HG03378 (cell line): Measurements from ENCODE around the gene TAF5L.
"Not testable (repeated sequence)": the region's sequence is repeated elsewhere in the genome, so short reads cannot be mapped to it uniquely, and the experiment has no call there.

ENCODE experiments used
- ATAC-seq: cut with Tn5 transposase; IDR thresholded peaks from one replicate; pipeline ENCODE4 v1.9.1; 2021; ENCODE audit warnings: mild to moderate bottlenecking, moderate library complexity; ENCODE audit not compliant: unreplicated experiment

The TAF5L gene

DNA sequence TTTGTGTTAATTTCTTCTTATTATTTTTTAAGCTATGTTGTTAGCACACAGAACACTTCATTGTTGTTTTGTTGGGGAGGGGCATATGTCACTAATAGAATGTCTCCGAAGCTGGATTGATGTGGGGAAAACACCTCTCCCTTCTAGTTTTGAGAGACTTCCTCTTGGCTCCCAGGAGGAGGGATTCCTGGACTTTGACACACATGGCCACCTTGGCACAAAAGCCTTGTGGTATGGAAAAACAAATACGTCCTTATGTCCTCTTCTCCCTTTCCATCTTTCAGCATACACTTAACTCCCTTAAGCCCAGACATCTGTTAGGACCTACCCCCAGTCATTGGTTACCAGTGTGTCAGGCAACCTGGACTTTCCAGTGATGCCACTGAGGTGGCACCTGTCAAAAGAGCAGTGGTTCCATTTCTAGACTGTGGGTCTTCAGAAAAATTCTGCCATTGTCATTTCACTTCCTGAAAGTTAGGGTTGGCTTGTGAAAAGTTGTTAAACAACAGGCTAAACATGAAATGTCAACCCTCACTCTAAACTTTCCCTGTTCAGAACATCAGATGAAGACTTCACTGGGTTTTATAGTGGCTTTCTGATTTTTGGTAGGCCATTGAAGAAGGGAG lies 54.9 kb downstream of the TAF5L start:
- no peak for ATAC-seq

GRCh38 chr1:229570305-229570704 lies 55.6 kb downstream of the TAF5L start:
- no peak for ATAC-seq

- no peak for ATAC-seq
Observed at GRCh38 chr1:229567109-229567868, 58.6 kb downstream of the TAF5L start.

DNA sequence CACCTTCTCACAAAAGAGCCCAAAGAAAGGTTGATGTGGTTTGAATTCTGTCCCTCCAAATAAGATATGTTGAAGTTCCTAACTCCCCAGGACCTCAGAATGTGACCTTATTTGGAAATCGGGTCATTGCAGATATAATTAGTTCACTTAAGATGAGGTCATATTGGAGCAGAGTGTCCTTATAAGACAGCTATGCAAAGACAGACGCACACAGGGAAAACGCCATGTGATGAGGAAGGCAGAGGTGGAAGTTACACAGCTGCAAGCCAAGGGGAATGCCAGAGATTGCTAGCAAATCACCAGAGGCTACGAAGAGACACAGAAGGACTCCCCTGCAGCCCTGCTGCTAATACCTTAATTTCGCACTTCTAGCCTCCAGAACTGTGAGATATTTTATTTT lies 62.2 kb downstream of the TAF5L start:
- no peak for ATAC-seq

DNA sequence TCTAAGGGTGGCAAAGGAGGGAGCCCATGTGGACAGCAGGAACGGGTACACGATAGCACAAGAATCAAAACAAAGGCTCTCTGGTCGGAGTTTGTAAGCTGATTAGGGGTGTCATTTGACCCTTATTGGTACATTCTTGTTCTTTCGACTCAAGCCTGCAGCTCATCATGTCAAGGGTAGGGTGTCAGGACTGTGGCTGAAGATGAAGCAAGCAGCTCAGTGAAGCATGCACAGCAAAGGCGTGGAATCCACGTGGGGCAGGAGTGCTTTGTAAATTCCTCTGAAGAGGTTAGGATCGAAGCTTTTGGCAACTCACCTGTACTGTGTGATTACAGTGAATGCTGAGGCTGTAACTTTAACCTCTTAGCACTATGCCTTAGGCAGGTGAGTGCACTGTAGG lies 62.7 kb downstream of the TAF5L start:
- ATAC-seq = no peak

DNA sequence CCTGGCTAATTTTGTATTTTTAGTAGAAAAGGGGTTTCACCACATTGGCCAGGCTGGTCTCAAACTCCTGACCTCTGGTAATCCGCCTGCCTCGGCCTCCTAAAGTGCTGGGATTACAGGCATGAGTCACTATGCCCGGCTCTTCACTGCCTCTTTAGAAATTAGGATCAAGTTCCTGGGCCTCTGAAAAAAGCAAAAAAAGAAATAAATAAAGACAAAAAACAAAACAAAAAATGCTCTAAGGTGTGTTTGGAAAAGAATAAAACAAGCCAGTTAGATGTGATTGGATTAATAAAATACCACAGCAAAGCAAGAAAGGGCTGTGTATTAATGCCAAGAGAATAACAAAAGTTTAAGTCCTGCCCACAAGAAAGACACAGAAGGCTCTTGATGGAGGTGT lies 63.2 kb downstream of the TAF5L start:
- ATAC-seq = no peak

DNA sequence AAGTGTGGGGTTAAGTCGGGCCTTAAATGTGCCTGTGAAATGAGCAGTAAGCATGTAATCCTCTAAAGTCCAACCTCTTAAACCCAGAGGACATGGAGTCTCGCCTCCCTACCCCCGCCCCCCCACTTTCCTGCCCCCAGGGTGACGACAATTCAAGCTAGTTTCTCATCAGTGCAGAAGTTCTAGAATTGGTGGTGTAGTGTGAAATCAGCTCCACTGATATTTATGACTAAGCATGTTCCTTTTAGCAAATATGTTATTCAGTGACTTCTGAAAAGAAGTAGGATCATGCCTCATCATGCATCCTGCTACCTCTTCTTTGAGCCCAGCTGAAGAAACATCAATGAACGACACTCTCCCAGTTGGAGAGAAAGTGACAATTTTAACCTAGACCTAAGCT lies 64.8 kb downstream of the TAF5L start:
- ATAC-seq = no peak

DNA sequence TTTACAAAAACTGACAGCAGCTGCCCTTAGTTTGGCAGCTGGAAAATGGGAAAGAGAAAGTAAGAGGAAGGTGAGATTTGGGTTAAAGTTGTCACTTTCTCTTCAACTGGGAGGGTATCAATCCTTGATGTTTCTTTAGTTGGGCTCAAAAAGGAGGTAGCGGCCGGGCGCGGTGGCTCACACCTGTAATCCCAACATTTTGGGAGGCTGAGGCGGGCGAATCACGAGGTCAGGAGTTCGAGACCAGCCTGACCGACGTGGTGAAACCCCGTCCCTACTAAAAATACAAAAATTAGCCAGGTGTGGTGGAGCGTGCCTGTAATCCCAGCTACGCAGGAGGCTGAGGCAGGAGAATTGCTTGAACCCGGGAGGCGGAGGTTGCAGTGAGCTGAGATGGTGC lies 65.8 kb downstream of the TAF5L start:
- ATAC-seq = not testable (repeated sequence)

- ATAC-seq = not testable (repeated sequence)
Observed at GRCh38 chr1:229559336-229559801, 66.6 kb downstream of the TAF5L start.

GRCh38 chr1:229558460-229559335 lies 67.2 kb downstream of the TAF5L start, which contains the start of gene ABCB10:
ABCB10 (minus strand) TSS chr1:229558707; CDS start chr1:229558652, 55 bp downstream.
- ATAC-seq = peak; percentile 83

DNA sequence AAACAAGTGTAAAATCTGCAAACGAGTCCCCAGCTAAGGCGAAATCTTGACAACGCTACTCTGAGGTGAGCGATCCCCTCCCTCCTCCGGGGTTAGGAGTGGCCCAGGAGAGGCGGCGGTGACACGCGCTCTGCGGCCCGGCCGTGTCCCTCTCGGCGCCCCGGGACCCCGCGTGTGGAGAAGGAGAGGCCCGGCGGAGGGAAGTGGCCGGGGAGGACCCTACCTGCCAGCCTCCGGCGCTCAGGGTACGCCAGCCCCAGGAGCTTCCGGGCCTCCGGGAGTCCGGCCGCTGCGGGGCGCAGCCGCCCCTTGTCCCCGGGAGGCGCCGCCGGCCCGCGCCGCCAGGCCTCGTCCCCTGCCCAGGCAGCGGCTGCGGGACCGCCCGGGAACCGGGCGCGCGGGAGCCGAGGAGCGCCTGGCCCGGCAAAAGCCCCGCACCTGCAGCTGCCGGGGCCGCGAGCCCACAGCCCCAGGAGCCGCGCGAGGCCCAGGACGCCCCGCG lies 68.0 kb downstream of the TAF5L start:
- ATAC-seq = peak; percentile 8

GRCh38 chr1:229557200-229557850 lies 68.6 kb downstream of the TAF5L start:
- ATAC-seq = no peak

GRCh38 chr1:229554886-229555621 lies 70.9 kb downstream of the TAF5L start:
- no peak for ATAC-seq

GRCh38 chr1:229553621-229554130 lies 72.2 kb downstream of the TAF5L start:
- no peak for ATAC-seq

- no peak for ATAC-seq
Observed at GRCh38 chr1:229552732-229553131, 73.2 kb downstream of the TAF5L start.

- no peak for ATAC-seq
Observed at GRCh38 chr1:229550812-229551567, 74.9 kb downstream of the TAF5L start.

DNA sequence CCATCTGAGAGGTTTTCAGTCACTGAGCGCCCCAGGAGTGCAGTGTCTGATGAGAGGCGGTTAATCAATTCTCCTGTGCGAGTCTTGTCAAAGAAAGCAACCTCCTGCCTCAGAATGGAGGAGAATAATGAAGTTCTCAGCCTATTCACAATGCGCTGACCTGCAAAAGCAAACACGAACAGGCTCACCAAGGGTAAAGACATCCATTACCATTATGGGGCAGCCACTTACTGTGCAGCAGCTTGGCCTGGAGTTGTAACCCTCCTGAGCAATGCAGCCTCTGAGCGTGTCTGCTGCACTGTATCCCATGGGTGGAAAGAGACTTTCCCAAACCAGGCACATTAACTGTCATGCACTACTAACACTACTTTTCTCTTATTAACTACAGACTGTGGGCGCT lies 78.4 kb downstream of the TAF5L start:
- no peak for ATAC-seq

- ATAC-seq = no peak
Observed at GRCh38 chr1:229544587-229544986, 81.3 kb downstream of the TAF5L start.
